Stimulated activated CD4-positive, alpha-beta T cell treated with anti-CD3 and anti-CD28 coated beads, Interleukin-4, amount 100 ng/mL, for 4 hours (primary cell): Measurements from ENCODE around the gene CEACAM16.
A peak's percentile ranks its signal among the peaks of the same experiment; 100 is the strongest.

Experiments
- DNase-seq, 2 experiments: peaks; one replicate each; pipeline ENCODE4 v3.0.0-alpha.2; 2020

CEACAM16 gene

GRCh38 chr19:44747739-44748425 lies 48.9 kb downstream of the CEACAM16 start:
- peak in 1 of 2 experiments; percentile 24 for DNase-seq

GRCh38 chr19:44748426-44749254 lies 49.7 kb downstream of the CEACAM16 start, which contains the start of gene BCL3:
BCL3 (plus strand) TSS chr19:44748708; CDS start chr19:44748791, 83 bp downstream.
- peak; percentile 61 to 63 for DNase-seq

DNA sequence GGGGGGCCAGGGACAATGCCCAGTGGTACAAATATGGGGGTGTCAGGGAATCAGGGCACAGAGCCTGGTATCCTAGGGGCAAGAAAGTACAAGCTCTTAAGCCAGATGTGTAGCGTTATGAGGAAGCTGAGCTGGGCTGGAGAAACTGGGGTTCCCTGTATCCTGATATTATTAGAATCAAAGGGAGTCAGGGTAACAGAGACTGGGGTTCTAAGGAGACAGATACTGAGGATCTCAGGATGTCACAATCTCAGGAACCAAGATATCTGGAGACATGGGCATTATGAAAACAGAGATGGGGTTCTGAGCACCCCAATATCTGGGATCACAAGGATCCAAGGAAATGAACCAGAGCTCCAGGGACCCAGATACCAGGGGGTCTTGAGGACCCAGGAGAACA lies 50.3 kb downstream of the CEACAM16 start:
- no peak for DNase-seq

GRCh38 chr19:44749994-44750393 lies 51.0 kb downstream of the CEACAM16 start:
- DNase-seq, result no peak

GRCh38 chr19:44752123-44752815 lies 53.3 kb downstream of the CEACAM16 start:
- no peak for DNase-seq

GRCh38 chr19:44752816-44753625 lies 54.1 kb downstream of the CEACAM16 start:
- peak; percentile 85 to 94 for DNase-seq

DNA sequence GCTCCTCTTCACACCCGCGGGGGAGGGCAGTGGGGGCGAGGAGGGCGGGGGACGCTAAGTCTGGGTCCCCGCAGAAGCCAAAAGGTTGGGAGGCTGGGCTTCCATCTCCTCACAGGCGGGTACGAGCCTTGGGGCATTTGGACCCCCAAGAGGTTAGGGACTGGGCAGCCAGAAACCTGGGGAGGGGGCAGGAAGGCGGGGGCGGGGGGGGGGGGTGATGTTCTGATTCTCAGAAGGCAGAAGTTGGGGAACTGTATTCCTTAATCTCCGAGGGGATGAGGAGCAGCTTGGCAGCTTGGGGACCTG lies 54.6 kb downstream of the CEACAM16 start:
- DNase-seq, result no peak

DNA sequence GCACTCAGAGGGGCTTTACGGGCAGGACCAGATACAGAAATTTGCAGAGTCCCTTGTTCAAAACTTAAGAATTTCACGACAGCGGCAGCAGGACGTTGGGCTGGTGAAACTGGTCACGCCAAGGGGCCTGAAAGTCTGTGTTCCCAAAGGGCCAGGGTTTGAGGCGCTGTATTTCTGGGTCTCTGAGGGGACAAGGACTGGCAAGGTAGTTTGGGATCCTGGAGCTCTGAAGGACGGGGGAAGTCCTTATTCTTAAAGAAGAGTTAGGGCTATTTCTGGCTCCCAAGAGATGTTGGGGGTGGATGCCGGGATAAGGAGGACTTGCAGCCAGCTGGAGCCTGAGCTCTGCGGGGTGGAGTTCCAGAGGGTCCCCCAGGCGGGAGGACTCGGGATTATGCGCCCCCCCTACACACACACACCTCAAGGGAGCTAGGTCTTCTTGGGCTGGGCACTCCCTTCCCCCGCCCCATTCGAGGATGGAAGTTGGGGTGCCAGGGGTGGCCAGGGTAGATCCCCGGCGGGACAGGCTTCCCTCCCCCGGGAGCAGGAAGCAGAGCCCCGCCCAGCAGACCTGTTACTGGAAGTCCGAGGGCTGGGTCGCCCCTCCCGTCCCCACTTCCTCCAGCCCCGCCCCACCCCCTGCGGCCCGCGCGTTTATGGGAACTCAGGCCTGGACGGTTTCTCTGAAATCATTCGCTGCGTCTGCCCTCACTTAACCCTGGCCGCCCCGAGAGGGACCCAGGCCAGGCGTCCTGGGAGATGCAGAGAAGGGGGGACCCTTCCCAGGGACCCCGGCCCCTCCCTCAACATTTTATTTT lies 55.2 kb downstream of the CEACAM16 start:
- peak; percentile 74 to 76 for DNase-seq

DNA sequence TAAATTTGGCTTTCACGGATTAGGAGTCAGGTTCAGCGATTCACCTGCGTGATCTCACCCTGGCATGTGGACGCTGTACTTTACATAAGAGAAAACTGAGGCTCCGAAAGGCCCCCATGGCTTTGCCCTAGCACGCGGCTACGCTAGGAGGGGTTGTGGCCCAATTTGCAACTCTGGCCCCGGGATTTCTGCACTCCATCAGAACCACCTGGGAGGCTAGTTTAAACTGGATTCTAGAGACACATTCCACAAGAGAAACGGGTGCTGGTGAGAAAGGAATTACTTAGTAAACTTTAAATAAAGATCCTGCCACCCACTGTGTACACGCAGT lies 55.8 kb downstream of the CEACAM16 start:
- no peak for DNase-seq

- no peak for DNase-seq
Measured at GRCh38 chr19:44755219-44755618, 56.3 kb downstream of the CEACAM16 start.

GRCh38 chr19:44756089-44756562 lies 57.2 kb downstream of the CEACAM16 start:
- no peak for DNase-seq

GRCh38 chr19:44757057-44757734 lies 58.2 kb downstream of the CEACAM16 start:
- DNase-seq, result no peak

DNA sequence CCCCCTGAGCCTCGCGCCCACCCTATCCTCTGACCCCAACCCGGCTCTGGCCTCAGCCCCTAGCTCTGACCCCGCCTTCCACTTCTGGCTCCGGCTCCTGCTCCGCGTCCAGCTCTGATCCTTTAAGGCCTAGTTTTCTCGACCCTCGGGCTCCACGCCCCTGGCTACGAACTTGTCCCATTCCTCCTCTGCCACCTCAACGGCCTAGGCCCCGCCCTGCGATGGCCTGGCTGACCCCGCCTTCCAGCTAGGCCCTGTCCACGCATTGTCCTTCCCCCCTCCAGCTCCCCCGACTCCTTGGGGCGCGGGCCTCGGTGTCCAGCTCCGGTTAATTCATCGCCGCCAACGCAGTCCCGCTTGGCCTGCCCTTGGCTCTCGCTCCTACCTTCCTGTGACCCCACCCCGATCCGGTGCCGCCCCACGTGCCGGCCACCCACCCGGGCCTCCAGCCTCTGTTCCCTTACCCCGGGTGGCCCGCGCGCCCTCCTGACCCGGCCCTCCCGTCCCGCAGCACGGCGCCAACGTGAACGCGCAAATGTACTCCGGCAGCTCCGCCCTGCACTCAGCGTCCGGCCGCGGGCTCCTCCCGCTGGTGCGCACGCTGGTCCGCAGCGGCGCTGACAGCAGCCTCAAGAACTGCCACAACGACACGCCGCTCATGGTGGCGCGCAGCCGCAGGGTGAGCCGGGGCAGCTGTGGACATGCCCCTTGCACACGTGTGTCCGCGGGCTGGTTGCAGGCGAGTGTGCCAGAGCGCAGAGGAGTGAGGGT lies 59.0 kb downstream of the CEACAM16 start:
- no peak for DNase-seq

GRCh38 chr19:44758596-44758995 lies 59.6 kb downstream of the CEACAM16 start:
- no peak for DNase-seq

DNA sequence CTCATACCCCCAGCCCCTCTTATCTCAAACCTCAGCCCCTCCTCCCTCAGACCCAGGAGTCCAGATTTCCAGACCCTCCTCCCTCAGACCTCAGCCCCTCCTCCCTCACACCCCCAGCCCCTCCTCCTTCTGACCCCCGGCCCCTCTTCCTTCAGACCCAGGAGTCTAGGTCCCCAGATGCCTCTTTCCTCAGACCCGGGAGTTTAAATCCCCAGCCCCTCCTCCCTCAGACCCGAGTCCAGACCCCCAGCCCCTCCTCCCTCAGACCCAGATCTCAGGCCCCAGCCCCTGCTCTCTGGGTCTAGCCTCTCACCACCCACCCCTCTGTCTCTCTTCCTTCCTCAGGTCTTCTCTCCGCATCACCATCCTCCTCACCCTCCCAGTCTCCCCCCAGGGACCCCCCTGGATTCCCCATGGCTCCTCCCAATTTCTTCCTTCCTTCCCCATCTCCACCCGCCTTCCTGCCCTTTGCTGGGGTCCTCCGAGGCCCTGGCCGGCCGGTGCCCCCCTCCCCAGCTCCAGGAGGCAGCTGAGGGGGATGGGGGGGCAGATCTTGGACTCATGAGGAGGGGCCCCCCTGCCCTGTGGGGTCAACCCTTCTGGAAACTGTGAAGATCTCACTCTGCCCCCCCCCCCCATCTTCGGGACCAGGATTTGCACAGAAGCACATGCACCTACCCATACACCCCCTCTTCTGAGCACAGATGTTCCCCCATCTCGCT lies 60.3 kb downstream of the CEACAM16 start:
- DNase-seq, result no peak
